Keratinocyte (primary cell): ENCODE results near the gene BANF2. TPM values are rescaled to one million over a fixed set of nuclear protein-coding genes. Genes with fewer than 3 reads are reported as not detected.
"Not testable (repeated sequence)": the region's sequence is repeated elsewhere in the genome, so short reads cannot be mapped to it uniquely, and the experiment has no call there.

ENCODE experiments used
- DNase-seq: peaks from one replicate; pipeline ENCODE4 v3.0.0-alpha.2; 2011; ENCODE audit warnings: low read depth, missing footprints, low spot score
- FAIRE-seq: peaks from 2 replicates; lab custom pipeline; 2011; peaks lifted over from hg19 to GRCh38; lab: Jason Lieb, UNC
- H2AFZ ChIP-seq: 2 replicates; pipeline ENCODE4 v1.6.0; 2012; ENCODE audit warnings: low read length, control low read depth, inconsistent platforms; ENCODE audit not compliant: control insufficient read depth
- H3K27ac ChIP-seq: 2 replicates; pipeline ENCODE4 v1.5.1; 2011; ENCODE audit warnings: low read length; ENCODE audit not compliant: control insufficient read depth, insufficient read depth
- H3K27me3 ChIP-seq: 3 replicates; pipeline ENCODE4 v1.6.0; 2011; ENCODE audit warnings: low read length; ENCODE audit not compliant: control insufficient read depth, insufficient read depth; ENCODE audit errors: extremely low read depth
- H3K36me3 ChIP-seq, 2 experiments: 2 replicates in 1 of 2; 3 replicates in 1 of 2; pipeline ENCODE4 v1.5.1; 2011; ENCODE audit warnings: low read length in 2 of 2, mild to moderate bottlenecking in 1 of 2; ENCODE audit not compliant: control insufficient read depth in 2 of 2, insufficient read depth in 2 of 2; ENCODE audit errors: extremely low read depth in 1 of 2
- H3K4me1 ChIP-seq: 3 replicates; pipeline ENCODE4 v1.5.1; 2011; ENCODE audit warnings: low read length; ENCODE audit not compliant: control insufficient read depth, insufficient read depth; ENCODE audit errors: extremely low read depth
- H3K4me2 ChIP-seq: 3 replicates; pipeline ENCODE4 v1.6.0; 2011; ENCODE audit warnings: low read depth, low read length; ENCODE audit not compliant: control insufficient read depth, insufficient read depth; ENCODE audit errors: extremely low read depth
- H3K4me3 ChIP-seq, 3 experiments: fragments of 200-600 bp in 1 of 3; sonication (generic) in 1 of 3; 2 replicates in 2 of 3; 3 replicates in 1 of 3; pipeline ENCODE4 v1.5.1; 2011 to 2016; ENCODE audit warnings: low read length in 3 of 3, mild to moderate bottlenecking in 3 of 3, control low read depth in 2 of 3, inconsistent platforms in 1 of 3, low read depth in 1 of 3, mixed read lengths in 1 of 3, mixed run types in 1 of 3, moderate library complexity in 1 of 3; ENCODE audit not compliant: control insufficient read depth in 2 of 3, insufficient read depth in 2 of 3; ENCODE audit errors: extremely low read depth in 1 of 3
- H3K79me2 ChIP-seq: 2 replicates; pipeline ENCODE4 v1.6.0; 2012; ENCODE audit warnings: low read length; ENCODE audit not compliant: control insufficient read depth, insufficient read depth
- H3K9ac ChIP-seq: 3 replicates; pipeline ENCODE4 v1.6.0; 2011; ENCODE audit warnings: low read length; ENCODE audit not compliant: control insufficient read depth, insufficient read depth; ENCODE audit errors: extremely low read depth
- H3K9me1 ChIP-seq: 3 replicates; pipeline ENCODE4 v1.6.0; 2011; ENCODE audit warnings: low read length; ENCODE audit not compliant: control insufficient read depth, insufficient read depth; ENCODE audit errors: extremely low read depth
- H3K9me3 ChIP-seq: 2 replicates; pipeline ENCODE4 v1.5.1; 2012; ENCODE audit warnings: low read depth, low read length; ENCODE audit not compliant: control insufficient read depth
- H4K20me1 ChIP-seq: 3 replicates; pipeline ENCODE4 v1.6.0; 2011; ENCODE audit warnings: low read length; ENCODE audit not compliant: control insufficient read depth, insufficient read depth; ENCODE audit errors: extremely low read depth
- EZH2 ChIP-seq: IDR thresholded peaks from one replicate; pipeline ENCODE4 v1.6.1; 2012; ENCODE audit warnings: inconsistent platforms, mild to moderate bottlenecking, low read length, moderate library complexity
- dilution Hi-C: fragments of 300-500 bp; cut with MboI; formaldehyde crosslinking; loops from one replicate; pipeline ENCODE4 v1.7.0; 2020; ENCODE audit warnings: low sequenced_read_pairs; ENCODE audit not compliant: extremely low pct_ligation_motif_present
- polyA plus RNA-seq, 5 experiments: library from polyadenylated mRNA; depleted of rRNA in 3 of 5; stranded (reverse) in 3 of 5; stranded (forward) in 1 of 5; unstranded in 1 of 5; fragments of >200 nt; gene quantifications; 1 replicate in 1 of 5; 2 replicates in 3 of 5; 3 replicates in 1 of 5; pipeline versions ENCODE4 v1.2.1 to v1.2.3, GENCODE V29; 2011 to 2012; ENCODE audit warnings: missing spikeins in 2 of 5, low read depth in 1 of 5, low replicate concordance in 1 of 5
- TF ChIP-seq, protein P1 (sequence below), 3 experiments: IDR thresholded peaks in 1 of 3; conservative IDR thresholded peaks in 1 of 3; optimal IDR thresholded peaks in 1 of 3; 2 replicates in 2 of 3; 3 replicates in 1 of 3; pipeline versions ENCODE3 to v1.5.1; 2011; ENCODE audit warnings: low read length in 3 of 3, mild to moderate bottlenecking in 3 of 3, moderate library complexity in 2 of 3, control low read depth in 1 of 3, inconsistent platforms in 1 of 3; ENCODE audit not compliant: insufficient read depth in 2 of 3; ENCODE audit errors: extremely low read depth in 1 of 3

BANF2 gene
- polyA plus RNA-seq, 1 donor (not counting 4 experiments of a cell fraction or from before 2014, with no cell fraction given) = not detected

DNA sequence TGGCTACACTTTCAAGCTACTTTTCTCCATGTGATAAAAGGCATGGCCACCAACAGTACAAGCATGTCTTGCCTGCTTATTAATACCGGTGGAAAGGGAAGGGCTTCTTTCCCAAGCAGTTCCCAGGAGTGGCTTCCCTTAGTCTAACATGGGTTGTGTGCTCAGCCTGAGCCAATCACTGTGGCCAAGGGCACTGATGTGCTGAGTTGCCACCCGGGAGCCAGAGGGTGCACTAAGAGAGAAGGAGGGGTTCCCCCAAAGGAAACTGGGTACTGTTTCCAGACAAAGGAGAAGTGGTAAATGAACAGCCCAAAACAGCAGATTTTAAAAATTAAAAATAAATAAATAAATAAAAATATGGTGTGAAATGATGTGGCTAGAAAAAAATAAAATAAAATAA, 68.5 kb downstream of the BANF2 start:
- Histone ChIP-seq H3K27me3 (peaks cover 5% of the 10 kb centered on the region), H3K9ac (no peak overlapping the region), H3K27ac (no peak overlapping the region), H3K4me2 (no peak overlapping the region), H3K4me1 (peaks cover 2% of the 10 kb centered on the region), H3K4me3 (no peak overlapping the region), H4K20me1 (no peaks in the 10 kb centered on the region), H3K79me2 (no peaks in the 10 kb centered on the region), H3K36me3 (no peaks in the 10 kb centered on the region), H3K9me1 (no peaks in the 10 kb centered on the region), H2AFZ (no peak overlapping the region), H3K9me3 (no peaks in the 10 kb centered on the region)
- TF ChIP-seq EZH2 = no peak
- TF ChIP-seq, protein P1, sequence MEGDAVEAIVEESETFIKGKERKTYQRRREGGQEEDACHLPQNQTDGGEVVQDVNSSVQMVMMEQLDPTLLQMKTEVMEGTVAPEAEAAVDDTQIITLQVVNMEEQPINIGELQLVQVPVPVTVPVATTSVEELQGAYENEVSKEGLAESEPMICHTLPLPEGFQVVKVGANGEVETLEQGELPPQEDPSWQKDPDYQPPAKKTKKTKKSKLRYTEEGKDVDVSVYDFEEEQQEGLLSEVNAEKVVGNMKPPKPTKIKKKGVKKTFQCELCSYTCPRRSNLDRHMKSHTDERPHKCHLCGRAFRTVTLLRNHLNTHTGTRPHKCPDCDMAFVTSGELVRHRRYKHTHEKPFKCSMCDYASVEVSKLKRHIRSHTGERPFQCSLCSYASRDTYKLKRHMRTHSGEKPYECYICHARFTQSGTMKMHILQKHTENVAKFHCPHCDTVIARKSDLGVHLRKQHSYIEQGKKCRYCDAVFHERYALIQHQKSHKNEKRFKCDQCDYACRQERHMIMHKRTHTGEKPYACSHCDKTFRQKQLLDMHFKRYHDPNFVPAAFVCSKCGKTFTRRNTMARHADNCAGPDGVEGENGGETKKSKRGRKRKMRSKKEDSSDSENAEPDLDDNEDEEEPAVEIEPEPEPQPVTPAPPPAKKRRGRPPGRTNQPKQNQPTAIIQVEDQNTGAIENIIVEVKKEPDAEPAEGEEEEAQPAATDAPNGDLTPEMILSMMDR (optimal IDR thresholded peaks at IDR 0.05 in 1 of 3, IDR thresholded peaks at IDR 0.05 in 1 of 3, conservative IDR thresholded peaks at IDR 0.05 in 1 of 3; ENCODE audit: extremely low read depth in 1 of 3, insufficient read depth in 2 of 3, low read length in 3 of 3) = no peak
- FAIRE-seq (no peak), DNase-seq (no peak)
- dilution Hi-C loops = no loop called here

DNA sequence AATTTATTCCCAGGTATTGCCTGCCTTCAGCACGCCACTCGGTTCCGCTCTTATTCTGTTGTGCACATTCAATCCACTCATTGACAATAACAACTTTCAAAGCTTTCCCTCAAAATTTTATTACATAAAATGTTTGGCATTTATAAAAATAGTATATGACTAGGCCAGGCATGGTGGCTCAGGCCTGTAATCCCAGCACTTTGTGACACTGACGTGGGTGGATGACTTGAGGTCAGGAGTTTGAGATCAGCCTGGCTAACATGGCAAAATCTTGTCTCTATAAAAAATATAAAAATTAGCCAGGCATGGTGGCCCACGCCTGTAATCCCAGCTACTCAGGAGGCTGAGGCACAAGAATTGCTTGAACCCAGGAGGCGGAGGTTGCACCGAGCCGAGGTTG, 70.0 kb downstream of the BANF2 start:
- H3K4me3 ChIP-seq, H3K27ac ChIP-seq, H3K9me3 ChIP-seq, H4K20me1 ChIP-seq, H3K27me3 ChIP-seq, H3K4me2 ChIP-seq, H2AFZ ChIP-seq, H3K4me1 ChIP-seq, H3K79me2 ChIP-seq, DNase-seq, H3K36me3 ChIP-seq, FAIRE-seq, H3K9me1 ChIP-seq, dilution Hi-C loops, H3K9ac ChIP-seq: not testable (repeated sequence)
